K562 (cell line): ENCODE measurements around the gene BCHE. TPM values are rescaled to one million over a fixed set of nuclear protein-coding genes. Genes with fewer than 3 reads are reported as not detected.

ENCODE experiments used
- ATAC-seq: fragments of 200-7000 bp; cut with Tn5 transposase; 3 replicates; pipeline ENCODE4 v1.9.1; 2020; ENCODE audit warnings: moderate library complexity
- BruUV-seq: library from RNA; stranded (reverse); fragments of 400-500 nt; replicated peaks from 2 replicates; lab custom pipeline; 2021; lab: Mats Ljungman, UMichigan
- CTCF ChIA-PET: fragments of 300-600 bp; formaldehyde crosslinking; extraction: SDS; loops from one replicate; lab custom pipeline; 2021; ENCODE audit warnings: low intra/inter-chr PET ratio; lab: Yijun Ruan, JAX
- POLR2A ChIA-PET: fragments of 300-600, 350-650 bp; sonication (Branson Sonifier 250); formaldehyde crosslinking; extraction: SDS; loops from one replicate; lab custom pipeline; 2021; ENCODE audit warnings: antibody characterized with exemption, inconsistent platforms; lab: Yijun Ruan, JAX
- DNase-seq, 4 experiments: peaks; one replicate each; pipeline versions ENCODE4 v3.0.0 to v3.0.0-alpha.2; 2011 to 2018; ENCODE audit warnings: low spot score in 3 of 4, mixed read lengths in 3 of 4; ENCODE audit errors: extremely low read depth in 1 of 4
- FAIRE-seq: peaks from 2 replicates; lab custom pipeline; 2011; peaks lifted over from hg19 to GRCh38; lab: Jason Lieb, UNC
- H2AFZ ChIP-seq: 2 replicates; pipeline ENCODE4 v1.6.0; 2011; ENCODE audit warnings: low read depth, low read length, control low read depth, inconsistent platforms
- H3K27ac ChIP-seq: fragments of 200-600 bp; 3 replicates; pipeline ENCODE4 v1.8.0; 2011; ENCODE audit warnings: low read depth, mild to moderate bottlenecking, control low read depth, inconsistent platforms, low read length, moderate library complexity, mixed read lengths; ENCODE audit errors: extremely low read depth
- H3K27me3 ChIP-seq, 2 experiments: fragments of 300-600 bp in 1 of 2; 2 replicates in 1 of 2; 3 replicates in 1 of 2; pipeline versions ENCODE4 v1.6.0 to v1.8.0; 2011; ENCODE audit warnings: inconsistent platforms in 2 of 2, low read length in 2 of 2, mild to moderate bottlenecking in 1 of 2, mixed read lengths in 1 of 2, moderate library complexity in 1 of 2; ENCODE audit not compliant: control insufficient read depth in 2 of 2, insufficient read depth in 2 of 2
- H3K36me3 ChIP-seq: fragments of 300-600 bp; 3 replicates; pipeline ENCODE4 v1.8.0; 2011; ENCODE audit warnings: mild to moderate bottlenecking, low read length, inconsistent platforms; ENCODE audit not compliant: control insufficient read depth, insufficient read depth
- H3K4me1 ChIP-seq, 2 experiments: fragments of 200-600 bp in 1 of 2; replicated peaks in 1 of 2; 2 replicates in 1 of 2; 3 replicates in 1 of 2; pipeline versions ENCODE4 v1.5.1 to v1.8.0; 2011; ENCODE audit warnings: inconsistent platforms in 2 of 2, low read length in 2 of 2, mild to moderate bottlenecking in 1 of 2, mixed read lengths in 1 of 2, moderate library complexity in 1 of 2; ENCODE audit not compliant: control insufficient read depth in 2 of 2, insufficient read depth in 2 of 2
- H3K4me2 ChIP-seq: 2 replicates; pipeline ENCODE4 v1.6.1; 2011; ENCODE audit warnings: low read length, control low read depth, inconsistent platforms, mixed read lengths; ENCODE audit not compliant: insufficient read depth
- H3K4me3 ChIP-seq: fragments of 200-600 bp; sonication (generic), shearing (Covaris generic); 2 replicates; pipeline ENCODE4 v1.5.1; 2016; ENCODE audit warnings: control low read depth, inconsistent platforms
- H3K79me2 ChIP-seq: fragments of 200-600 bp; 3 replicates; pipeline ENCODE4 v1.8.0; 2011; ENCODE audit warnings: low read length, inconsistent platforms; ENCODE audit not compliant: control insufficient read depth, insufficient read depth
- H3K9ac ChIP-seq, 2 experiments: 2 replicates each; pipeline versions ENCODE4 v1.6.0 to v1.6.1; 2011; ENCODE audit warnings: low read depth in 2 of 2, low read length in 2 of 2, control low read depth in 1 of 2, inconsistent platforms in 1 of 2, mild to moderate bottlenecking in 1 of 2, mixed read lengths in 1 of 2; ENCODE audit not compliant: insufficient read depth in 1 of 2
- H3K9me1 ChIP-seq: one replicate; pipeline ENCODE4 v1.6.0; 2011; ENCODE audit warnings: inconsistent platforms, mild to moderate bottlenecking, low read length, moderate library complexity; ENCODE audit not compliant: control insufficient read depth, insufficient read depth
- H3K9me3 ChIP-seq: replicated peaks from 2 replicates; pipeline ENCODE4 v1.5.1; 2011; ENCODE audit warnings: low read depth, low read length, inconsistent platforms; ENCODE audit not compliant: control insufficient read depth, insufficient read depth
- H4K20me1 ChIP-seq: replicated peaks from 2 replicates; pipeline ENCODE4 v1.6.1; 2011; ENCODE audit warnings: low read length, inconsistent platforms, mixed read lengths; ENCODE audit not compliant: control insufficient read depth, insufficient read depth
- ATF1 ChIP-seq, 2 experiments: fragments of 450-650 bp in 1 of 2; IDR thresholded peaks; 2 replicates each; pipeline ENCODE4 v1.6.1; 2016; ENCODE audit warnings: missing compliant biosample characterization in 1 of 2, missing genetic modification characterization in 1 of 2
- ELF1 ChIP-seq: fragments of 200-800 bp; sonication (Bioruptor generic); IDR thresholded peaks from 2 replicates; pipeline ENCODE4 v1.6.1; 2016; ENCODE audit warnings: missing genetic modification characterization, missing compliant biosample characterization
- EP400 ChIP-seq: fragments of 450-650 bp; IDR thresholded peaks from 2 replicates; pipeline ENCODE4 v1.6.1; 2017; ENCODE audit warnings: antibody characterized with exemption, mild to moderate bottlenecking, moderate library complexity
- ETV5 ChIP-seq: sonication (generic); formaldehyde crosslinking; IDR thresholded peaks from 2 replicates; pipeline ENCODE4 v1.4.0; 2020; ENCODE audit warnings: low read depth, mild to moderate bottlenecking, missing genetic modification reagents
- HDAC8 ChIP-seq: fragments of 450-650 bp; IDR thresholded peaks from 2 replicates; pipeline ENCODE4 v1.6.1; 2016; ENCODE audit warnings: mild to moderate bottlenecking, missing genetic modification characterization, moderate library complexity, missing compliant biosample characterization
- HLTF ChIP-seq: fragments of 450-650 bp; IDR thresholded peaks from 2 replicates; pipeline ENCODE4 v1.6.1; 2016
- L3MBTL2 ChIP-seq: fragments of 450-650 bp; IDR thresholded peaks from 2 replicates; pipeline ENCODE4 v1.6.1; 2016; ENCODE audit warnings: mild to moderate bottlenecking, moderate library complexity
- LARP7 ChIP-seq: fragments of 450-650 bp; IDR thresholded peaks from 2 replicates; pipeline ENCODE4 v1.6.1; 2016
- PML ChIP-seq: IDR thresholded peaks from 2 replicates; pipeline ENCODE4 v1.6.1; 2012; ENCODE audit warnings: low read length, inconsistent platforms
- SP1 ChIP-seq: sonication (generic); formaldehyde crosslinking; IDR thresholded peaks from 2 replicates; pipeline ENCODE4 v1.8.1; 2022; ENCODE audit warnings: mild to moderate bottlenecking, missing genetic modification reagents
- TFAM ChIP-seq: fragments of 250-450 bp; sonication (Bioruptor Pico); conservative IDR thresholded peaks from 2 replicates; pipeline ENCODE4 v1.5.0; 2021; ENCODE audit warnings: mild to moderate bottlenecking, moderate library complexity
- TFE3 ChIP-seq: fragments of 450-650 bp; formaldehyde crosslinking; IDR thresholded peaks from 2 replicates; pipeline ENCODE4 v1.4.0; 2020; ENCODE audit warnings: mild to moderate bottlenecking, mixed read lengths
- ZBTB12 ChIP-seq: fragments of 250-450 bp; sonication (Bioruptor Pico); IDR thresholded peaks from 2 replicates; pipeline ENCODE4 v1.4.0; 2020
- ZNF395 ChIP-seq: fragments of 200-800 bp; sonication (Bioruptor generic); IDR thresholded peaks from 2 replicates; pipeline ENCODE4 v1.6.1; 2017; ENCODE audit warnings: missing genetic modification characterization, missing compliant biosample characterization
- ZNF41 ChIP-seq: fragments of 250-450 bp; sonication (Bioruptor Pico); conservative IDR thresholded peaks from 2 replicates; pipeline ENCODE4 v1.4.0; 2020; ENCODE audit warnings: mild to moderate bottlenecking
- ZNF583 ChIP-seq: fragments of 250-450 bp; sonication (Bioruptor Pico); IDR thresholded peaks from 2 replicates; pipeline ENCODE4 v1.4.0; 2020
- whole genome bisulfite sequencing: fragments of 100-300 bp; shearing (Covaris generic); methylation state at CpG from one replicate; pipeline ENCODE4 v1.1.6; 2016; ENCODE audit warnings: low coverage, mixed read lengths; ENCODE audit not compliant: insufficient coverage; ENCODE audit errors: missing lambda C conversion rate; 5-methylcytosine and 5-hydroxymethylcytosine counted together
- in situ Hi-C: fragments of 300-500 bp; cut with MboI; formaldehyde crosslinking; loops from 4 replicates; pipeline ENCODE4 v1.15.0; 2018; ENCODE audit warnings: inconsistent platforms, mixed read lengths
- intact Hi-C: fragments of 100-400 bp; cut with micrococcal nuclease; formaldehyde crosslinking; loops from 2 replicates; pipeline ENCODE4 v1.14.2; 2022
- polyA plus RNA-seq, 8 experiments: library from polyadenylated mRNA; depleted of rRNA in 4 of 8; stranded (reverse) in 5 of 8; unstranded in 3 of 8; fragments of >200 nt; fragmentation: Nextera tagmentation in 2 of 8; fragmentation: Illumina TruSeq in 1 of 8; extraction: Ambion mirVana in 2 of 8; extraction: Trizol in 1 of 8; gene quantifications; 2 replicates each; pipeline versions ENCODE4 v1.2.1 to v1.2.3, GENCODE V29; 2011 to 2014; ENCODE audit warnings: inconsistent platforms in 1 of 8, missing spikeins in 1 of 8
- total RNA-seq, 7 experiments: library from RNA; depleted of rRNA in 6 of 7; stranded (reverse); fragments of >200 nt in 6 of 7; fragmentation: Illumina TruSeq in 2 of 7; extraction: Trizol in 2 of 7; gene quantifications; 2 replicates each; pipeline versions ENCODE4 v1.2.1 to v1.2.3, GENCODE V29; 2011 to 2021; ENCODE audit warnings: low replicate concordance in 1 of 7

Gene BCHE
- total and polyA plus RNA-seq, 9 of the 15 experiments (the other 6 are each of a cell fraction or from before 2014, with no cell fraction given), result 0.09 to 0.24 (median 0.12) TPM; not detected in 2

GRCh38 chr3:165859061-165859460 lies 21.8 kb upstream of the BCHE start:
- Histone ChIP-seq H3K9me1 (no peaks in the 10 kb centered on the region), H3K27me3 (no peaks in the 10 kb centered on the region), H3K36me3 (no peaks in the 10 kb centered on the region), H3K27ac (no peak overlapping the region), H2AFZ (no peak overlapping the region), H4K20me1 (no peaks in the 10 kb centered on the region), H3K4me2 (no peak overlapping the region), H3K9ac (no peak overlapping the region), H3K79me2 (no peaks in the 10 kb centered on the region), H3K4me3 (no peak overlapping the region), H3K4me1 (no peaks in the 10 kb centered on the region), H3K9me3 (no peaks in the 10 kb centered on the region)
- ATAC-seq (no peak), DNase-seq (no peak), FAIRE-seq (no peak)
- in situ Hi-C loops, result no loop called here
- CTCF ChIA-PET, result no interaction called here
- TF ChIP-seq SP1 (CRISPR knock-in tag), result no peak
- no peak for TF ChIP-seq ZBTB12 (CRISPR knock-in tag)
- TF ChIP-seq ATF1 (CRISPR knock-in tag; IDR thresholded peaks at IDR 0.05), result no peak
- TF ChIP-seq ATF1 (tag; IDR thresholded peaks at IDR 0.05), result no peak
- TF ChIP-seq HLTF, result no peak
- no peak for TF ChIP-seq TFAM
- TF ChIP-seq ZNF41 (CRISPR knock-in tag), result no peak
- intact Hi-C loops, result no loop called here
- POLR2A ChIA-PET, result no interaction called here
- 5% methylated on average over 1 of the region's 1 CpG for WGBS
- no TSS peak for BruUV-seq

- H4K20me1 ChIP-seq, result no peaks in the 10 kb centered on the region
- no peak overlapping the region for H2AFZ ChIP-seq
- in situ Hi-C loops, result no loop called here
- ChIA-PET CTCF (no interaction called here), POLR2A (no interaction called here)
- H3K4me3 ChIP-seq, result no peak overlapping the region
- no peak overlapping the region for H3K27ac ChIP-seq
- intact Hi-C loops, result no loop called here
- DNase-seq (no peak), FAIRE-seq (no peak), ATAC-seq (no peak)
- no peaks in the 10 kb centered on the region for H3K36me3 ChIP-seq
- H3K9me3 ChIP-seq, result no peaks in the 10 kb centered on the region
- no peaks in the 10 kb centered on the region for H3K9me1 ChIP-seq
- H3K4me2 ChIP-seq, result no peak overlapping the region
- H3K9ac ChIP-seq, result no peak overlapping the region
- BruUV-seq, result no TSS peak
- H3K27me3 ChIP-seq, result no peaks in the 10 kb centered on the region
- no peaks in the 10 kb centered on the region for H3K79me2 ChIP-seq
- H3K4me1 ChIP-seq, result no peaks in the 10 kb centered on the region
- TF ChIP-seq ZNF583 (CRISPR knock-in tag) (no peak), TFE3 (CRISPR knock-in tag) (no peak), L3MBTL2 (no peak), PML (no peak), ELF1 (tag) (no peak), ETV5 (no peak), HDAC8 (tag) (no peak), ZNF395 (CRISPR knock-in tag) (no peak), EP400 (no peak), LARP7 (no peak)
These were observed 18.4 kb upstream of the BCHE start for GRCh38 chr3:165855581-165855980.
